Activated CD4-positive, alpha-beta T cell treated with anti-CD3 and anti-CD28 coated beads, Interleukin-2, Interleukin-6, amounts not matched to agents 100 ng/mL and 50 ng/mL, durations not matched to agents 16 hours and 8 hours (primary cell): ENCODE results near the gene BCL2L1.
A peak's percentile ranks its signal among the peaks of the same experiment; 100 is the strongest.

ENCODE experiments used
- DNase-seq: peaks from one replicate; pipeline ENCODE4 v3.0.0-alpha.2; 2020

BCL2L1 gene

DNA sequence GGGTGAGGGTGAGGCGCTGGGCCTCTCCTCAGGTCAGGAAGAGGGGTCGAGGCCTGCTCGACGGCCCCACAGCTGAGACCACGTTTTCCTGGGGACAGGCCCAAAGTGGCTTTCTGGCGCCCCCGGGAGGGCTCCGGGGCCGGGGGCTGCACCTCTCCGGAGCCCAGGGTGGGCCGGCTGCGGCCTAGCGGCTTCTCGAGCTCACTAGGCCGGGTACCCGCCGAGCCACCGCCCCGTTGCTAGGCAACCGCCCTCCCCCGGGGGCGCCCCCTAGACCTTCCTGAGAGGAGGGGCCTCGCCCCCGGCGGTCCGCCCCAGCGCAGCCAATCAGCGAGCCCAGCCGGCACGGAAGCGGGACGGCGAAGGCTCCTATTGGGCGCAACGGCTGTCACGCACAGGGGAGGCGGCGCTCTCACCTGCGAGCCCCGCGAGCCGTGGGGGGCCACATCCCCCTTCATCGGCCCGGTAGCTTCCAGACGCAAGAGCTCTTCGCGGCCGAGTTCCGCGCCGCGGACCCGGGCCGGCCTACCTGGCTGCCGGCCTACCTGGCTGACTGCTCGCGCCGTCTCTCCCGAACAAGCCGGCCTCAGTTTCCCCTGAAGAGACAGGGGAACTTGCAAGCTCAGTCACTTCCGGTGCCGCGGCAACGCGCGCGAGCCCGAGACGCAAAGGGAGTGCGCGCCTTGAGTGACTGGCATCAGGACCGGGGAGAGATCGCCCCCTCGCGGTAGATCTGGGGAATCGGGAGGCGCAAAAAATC is 831 bp upstream of the BCL2L1 start:
- peak; percentile 99 for DNase-seq

DNA sequence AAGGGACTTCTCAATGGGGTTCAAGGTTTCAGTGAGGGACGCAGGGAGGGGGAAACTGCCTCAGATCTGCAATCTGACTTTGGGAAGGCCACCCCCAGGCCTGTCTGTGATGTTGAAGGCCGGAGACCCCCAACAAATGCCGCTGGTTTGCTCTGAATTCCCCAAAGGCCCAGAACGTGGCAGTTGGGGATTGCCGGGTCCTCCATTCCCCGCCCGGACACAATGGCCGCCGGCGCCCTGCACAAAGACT is 326 bp upstream of the BCL2L1 start:
- no peak for DNase-seq

DNA sequence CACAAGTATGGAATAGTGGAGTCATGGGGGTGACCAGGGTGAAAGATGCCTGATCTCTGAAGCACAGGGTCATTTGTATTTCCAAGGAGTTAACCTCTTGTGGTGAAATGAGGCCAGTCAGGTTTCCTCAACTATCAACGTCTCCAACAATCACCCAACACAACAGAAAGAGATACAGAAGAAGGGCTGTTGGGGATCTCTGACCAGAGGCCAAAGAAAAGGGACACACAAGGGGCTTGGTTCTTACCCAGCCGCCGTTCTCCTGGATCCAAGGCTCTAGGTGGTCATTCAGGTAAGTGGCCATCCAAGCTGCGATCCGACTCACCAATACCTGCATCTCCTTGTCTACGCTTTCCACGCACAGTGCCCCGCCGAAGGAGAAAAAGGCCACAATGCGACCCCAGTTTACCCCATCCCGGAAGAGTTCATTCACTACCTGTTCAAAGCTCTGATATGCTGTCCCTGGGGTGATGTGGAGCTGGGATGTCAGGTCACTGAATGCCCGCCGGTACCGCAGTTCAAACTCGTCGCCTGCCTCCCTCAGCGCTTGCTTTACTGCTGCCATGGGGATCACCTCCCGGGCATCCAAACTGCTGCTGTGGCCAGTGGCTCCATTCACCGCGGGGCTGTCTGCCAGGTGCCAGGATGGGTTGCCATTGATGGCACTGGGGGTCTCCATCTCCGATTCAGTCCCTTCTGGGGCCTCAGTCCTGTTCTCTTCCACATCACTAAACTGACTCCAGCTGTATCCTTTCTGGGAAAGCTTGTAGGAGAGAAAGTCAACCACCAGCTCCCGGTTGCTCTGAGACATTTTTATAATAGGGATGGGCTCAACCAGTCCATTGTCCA is 1.0 kb downstream of the BCL2L1 start:
- peak; percentile 32 for DNase-seq

DNA sequence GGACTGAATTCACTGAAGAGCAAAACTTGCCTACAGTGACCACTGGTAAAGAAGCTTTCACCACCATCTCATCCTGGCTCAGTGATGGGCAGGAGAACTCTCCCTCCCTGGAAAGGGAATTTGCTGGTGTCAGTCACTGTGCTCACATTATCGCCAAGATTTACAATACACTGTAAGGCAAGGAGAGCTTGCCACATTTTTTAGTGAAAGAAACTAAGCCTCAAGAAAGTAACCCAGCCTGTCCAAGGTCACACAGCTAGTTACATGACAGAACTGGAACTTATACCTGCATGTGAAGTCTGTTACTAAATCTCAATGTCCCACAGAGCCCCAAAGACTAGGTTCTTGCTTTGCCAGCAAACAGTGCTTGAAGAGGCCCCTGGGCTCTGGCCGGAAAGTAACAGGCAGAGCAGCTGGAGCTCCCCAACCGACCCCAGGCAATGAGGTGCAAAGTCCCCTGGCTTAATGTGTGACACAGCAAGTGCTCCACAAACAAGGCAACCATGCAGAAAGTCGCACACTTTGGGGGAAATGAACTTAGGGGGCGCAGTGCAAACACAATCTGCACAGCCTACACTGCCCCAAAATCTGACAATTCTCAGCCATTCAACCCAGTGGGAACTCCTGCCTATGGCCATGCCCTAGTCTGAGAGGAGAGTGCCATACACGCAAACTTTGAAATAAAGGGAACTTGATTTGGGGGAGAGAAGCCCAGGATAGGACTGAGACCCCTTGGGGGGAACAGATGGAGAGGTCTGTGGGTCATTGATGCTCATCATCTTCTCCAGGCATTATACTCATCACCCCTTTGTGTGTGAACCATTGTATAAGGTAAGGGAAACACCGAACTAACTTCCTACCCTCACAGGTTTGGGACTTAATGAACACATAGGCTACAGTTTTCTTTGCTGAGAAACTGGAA is 1.9 kb downstream of the BCL2L1 start:
- DNase-seq: peak; percentile 58

DNA sequence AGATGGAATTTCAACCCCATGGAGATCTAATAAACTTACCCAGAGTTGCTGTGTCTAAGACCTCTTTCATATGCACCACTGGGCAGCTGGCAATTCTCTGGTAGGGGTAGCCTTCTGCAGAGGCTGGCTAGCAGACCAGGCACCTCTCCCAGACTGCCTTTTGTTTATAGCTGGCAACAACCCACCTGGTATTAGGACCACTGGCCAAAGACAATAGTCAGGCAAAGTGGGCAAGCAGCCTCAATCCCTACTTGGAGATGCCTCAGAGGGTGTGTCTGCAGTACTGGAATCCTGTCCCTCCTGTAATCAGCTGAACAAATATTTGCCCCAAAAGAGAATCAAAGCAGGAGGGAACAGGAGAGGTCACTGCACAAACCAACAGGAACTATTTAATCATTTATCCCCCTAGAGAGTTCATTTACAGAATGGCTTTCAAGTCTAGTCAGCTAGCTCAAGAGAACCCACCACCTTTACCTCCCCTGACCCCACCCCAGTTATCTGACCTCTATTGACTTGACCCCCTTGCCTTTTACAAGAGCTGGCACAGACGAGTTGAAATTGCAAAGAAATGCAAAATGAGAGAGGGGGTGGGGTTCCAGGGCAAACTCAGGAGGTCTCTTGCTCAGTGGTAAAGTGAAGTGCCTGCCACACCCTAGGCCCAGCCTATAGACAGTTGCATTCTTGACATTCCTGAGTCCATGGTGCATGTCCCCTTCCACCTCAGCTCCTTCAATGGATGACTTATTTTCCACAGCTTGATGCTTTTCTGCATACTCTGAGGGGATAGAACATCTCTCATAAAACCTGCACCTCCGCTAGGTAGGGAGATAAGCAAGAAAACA is 2.8 kb downstream of the BCL2L1 start:
- no peak for DNase-seq

DNA sequence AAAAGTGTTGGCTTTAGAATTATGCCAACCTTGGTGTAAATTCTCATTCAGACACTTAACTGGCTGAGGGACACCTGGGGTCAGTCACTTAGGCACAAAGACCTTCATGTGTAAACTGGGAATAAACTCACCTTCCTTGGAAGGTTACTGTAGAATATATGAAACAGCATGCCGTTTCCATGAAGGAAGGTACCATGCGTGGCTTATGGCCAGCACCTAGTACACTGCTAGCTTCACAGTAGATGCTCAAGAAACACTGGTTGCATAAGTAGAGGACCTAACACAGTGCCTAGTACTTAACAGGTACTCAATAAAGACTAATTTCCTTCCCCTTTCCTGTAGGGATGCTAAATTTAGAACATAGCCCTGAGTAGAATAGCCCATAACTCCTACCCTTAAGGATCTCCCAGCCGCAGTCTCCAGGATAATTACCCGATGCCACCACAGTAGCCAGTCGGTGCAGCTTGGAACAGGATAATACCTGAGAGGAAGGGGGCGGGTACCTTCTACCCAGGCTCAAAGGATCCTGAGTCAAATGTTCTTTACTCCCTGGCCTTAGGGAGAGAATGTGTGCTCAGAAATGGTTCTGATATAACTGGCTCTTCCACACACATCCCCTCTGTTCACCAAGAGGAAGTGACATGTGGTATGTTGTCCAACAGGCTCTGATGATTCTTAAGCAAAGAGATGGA is 3.6 kb downstream of the BCL2L1 start:
- peak; percentile 55 for DNase-seq

DNA sequence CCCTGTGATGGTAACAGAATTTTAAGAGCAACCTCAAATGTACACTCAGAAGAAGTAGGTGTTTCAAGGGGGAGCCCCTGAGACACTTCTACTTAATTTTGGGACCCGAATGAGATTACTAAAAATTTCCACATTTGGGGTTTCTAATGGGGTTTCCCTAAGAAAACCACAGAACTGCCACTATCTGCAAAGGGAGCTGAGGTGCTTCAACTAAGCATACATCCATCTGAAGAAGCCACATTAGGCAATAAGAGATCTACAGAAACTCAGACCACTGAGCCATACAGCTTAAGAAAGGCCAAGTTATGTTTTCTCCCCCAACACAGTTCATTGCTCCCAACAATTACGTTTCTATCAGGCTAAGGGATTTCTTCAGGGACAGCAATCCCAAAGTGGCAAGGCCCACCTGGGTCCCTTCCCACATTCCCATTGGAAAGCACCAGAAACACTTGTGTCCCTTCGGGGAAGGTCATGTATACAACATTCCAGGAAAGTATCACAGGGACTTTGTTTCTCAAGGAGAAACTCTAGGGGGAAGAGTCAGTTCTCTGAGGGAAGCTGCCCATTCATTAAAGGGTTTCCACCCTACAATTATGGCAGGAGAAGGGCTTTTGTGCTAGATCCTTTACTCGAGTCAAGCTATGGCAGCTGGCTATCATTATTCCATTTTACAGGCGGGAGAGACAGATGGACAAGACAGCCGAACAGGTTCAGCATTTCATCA is 5.0 kb downstream of the BCL2L1 start:
- DNase-seq: peak; percentile 82

DNA sequence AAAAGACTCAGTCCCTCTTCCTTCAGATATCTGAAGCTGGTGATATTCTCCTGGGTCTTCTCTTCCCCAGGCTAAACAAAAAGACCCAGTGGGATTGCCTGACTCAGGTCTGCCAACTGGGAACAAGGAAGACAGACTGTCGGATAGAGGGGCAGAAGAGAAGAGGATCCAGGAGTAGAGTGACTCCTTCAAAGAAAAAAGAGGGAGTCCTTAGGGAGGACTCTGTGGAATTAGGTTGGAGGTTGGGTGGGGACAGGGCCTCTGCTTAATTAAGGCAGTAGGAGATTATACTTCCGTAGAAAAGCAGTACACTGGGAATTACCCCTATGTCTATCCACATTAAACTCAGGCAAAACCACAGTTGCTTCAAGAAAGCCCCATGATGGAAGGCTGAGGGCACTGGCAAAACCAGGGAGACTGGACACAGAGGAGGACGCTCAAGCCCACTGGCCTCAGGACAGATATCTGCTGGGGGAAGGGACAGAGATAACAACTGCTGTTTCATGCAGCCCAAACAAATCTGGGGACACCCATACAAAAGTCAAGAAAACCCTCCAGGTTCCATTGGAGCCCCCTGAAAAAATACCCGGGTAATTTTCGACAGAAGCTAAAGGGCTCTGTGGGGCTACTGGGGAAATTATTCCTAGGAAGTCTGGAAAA is 5.7 kb downstream of the BCL2L1 start:
- DNase-seq: no peak

DNA sequence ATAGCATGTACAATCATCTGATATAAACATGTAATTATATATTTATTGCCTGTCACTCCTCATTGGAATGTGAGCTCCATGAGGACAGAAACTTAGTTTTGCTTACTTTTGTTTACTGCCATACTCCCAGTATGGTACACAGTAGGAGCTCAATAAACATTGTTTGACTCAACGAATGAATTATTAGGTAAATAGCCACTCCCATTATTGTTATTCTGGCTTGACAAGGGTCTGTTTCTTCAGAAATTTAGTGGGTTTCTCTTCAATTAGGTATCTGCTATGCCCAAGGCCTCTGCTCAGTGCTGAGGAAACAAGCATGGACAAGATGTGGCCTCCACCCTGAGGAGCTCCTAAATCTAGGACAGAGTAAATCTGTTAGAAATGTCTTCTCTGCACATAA is 6.3 kb downstream of the BCL2L1 start:
- DNase-seq: no peak

DNA sequence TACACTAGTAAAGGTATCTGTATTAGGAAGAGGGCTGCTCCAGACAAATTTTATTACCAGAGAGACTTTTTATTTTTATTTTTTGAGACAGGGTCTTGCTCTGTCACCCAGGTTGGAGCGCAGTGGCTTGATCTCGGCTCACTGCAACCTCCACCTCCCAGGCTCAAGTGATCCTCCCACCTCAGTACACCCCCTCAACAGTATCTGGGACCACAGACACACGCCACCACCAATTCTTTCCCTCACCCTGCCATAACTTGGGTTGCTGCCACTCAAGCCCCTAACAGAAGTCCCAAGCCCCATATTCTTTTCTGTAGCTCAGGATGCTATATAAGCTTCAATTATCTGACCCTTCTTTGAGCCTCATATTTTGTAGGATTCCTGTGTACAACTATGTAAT is 6.9 kb downstream of the BCL2L1 start:
- DNase-seq: no peak

DNA sequence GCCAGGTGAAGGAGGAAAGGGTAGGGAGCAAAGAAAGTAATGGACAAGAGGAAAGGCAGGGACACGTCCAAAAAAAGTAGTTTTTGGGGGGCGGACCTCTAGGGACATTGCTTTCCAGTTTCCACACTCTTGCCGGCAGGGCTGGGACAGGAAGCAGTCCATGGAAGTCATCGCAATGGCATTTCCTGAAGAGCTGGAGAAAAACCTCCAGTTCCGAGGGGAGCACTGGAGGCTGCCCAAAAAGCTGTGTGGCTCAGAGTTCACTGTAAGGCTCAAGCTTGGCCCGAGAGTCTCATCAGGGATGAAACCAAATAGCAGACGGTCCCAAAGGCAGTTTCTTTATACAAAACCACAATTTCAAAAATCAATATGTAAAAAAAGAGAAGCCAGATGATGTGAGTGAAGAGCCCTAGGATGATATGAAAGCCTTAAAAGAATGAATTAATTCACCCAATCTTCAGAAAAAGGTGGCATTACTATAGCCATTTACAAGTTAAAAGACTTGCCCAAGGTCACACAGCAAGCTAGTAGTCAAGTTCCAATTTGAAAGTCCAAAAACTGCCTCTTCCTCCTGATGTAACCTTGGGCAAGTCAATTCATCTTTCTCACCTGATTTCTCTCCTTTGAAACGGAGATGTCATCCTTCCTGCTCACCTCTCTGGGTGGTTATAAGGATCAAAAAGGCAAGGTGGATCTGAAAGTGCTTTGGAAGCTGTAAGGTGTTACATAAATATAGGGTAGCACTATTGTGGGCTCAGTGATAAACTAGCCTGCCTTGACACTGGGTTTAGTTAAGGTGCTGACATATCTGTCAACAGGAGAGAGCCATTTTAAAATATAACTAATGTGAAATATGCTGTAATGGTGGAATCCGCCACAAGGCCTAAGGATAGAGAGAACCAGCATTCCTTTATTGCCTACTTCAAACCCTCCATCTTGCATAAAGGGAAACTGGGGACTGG is 9.1 kb downstream of the BCL2L1 start:
- no peak for DNase-seq

DNA sequence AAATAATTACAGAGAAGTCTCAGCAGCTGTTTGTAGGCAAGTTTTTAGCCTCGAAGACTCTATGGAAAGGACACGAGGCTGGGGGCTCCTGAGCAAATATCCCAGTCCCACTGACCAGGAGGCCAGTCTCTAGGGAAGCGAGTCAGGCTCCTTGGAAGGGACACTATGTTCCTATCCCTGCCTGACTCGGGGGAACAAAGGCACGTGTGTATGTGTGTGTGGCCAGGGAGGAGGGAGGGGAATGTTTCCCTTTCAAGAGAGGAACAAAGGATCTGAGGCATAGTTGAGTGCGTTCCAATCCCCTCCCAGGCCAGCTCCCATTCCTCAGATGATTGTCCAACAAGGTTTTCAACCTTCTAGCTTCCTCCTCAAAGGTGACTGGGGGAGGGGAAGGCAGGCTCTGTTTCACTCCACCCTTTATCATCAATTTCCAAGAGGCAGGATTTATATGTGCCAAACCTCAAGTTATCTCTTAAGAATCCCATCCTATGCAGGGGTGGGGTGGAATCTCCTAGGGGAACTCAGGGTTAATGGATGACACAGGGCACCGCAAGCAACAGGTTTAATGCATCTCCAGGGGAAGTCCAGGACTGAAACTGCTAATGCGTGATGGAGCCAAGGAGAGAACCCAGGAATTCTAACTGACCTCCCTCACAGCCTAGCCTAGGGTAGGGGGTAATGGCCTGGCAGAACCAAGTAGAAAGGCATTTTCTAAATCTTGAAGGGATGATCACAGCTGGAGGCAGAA is 9.9 kb downstream of the BCL2L1 start:
- DNase-seq: no peak

DNA sequence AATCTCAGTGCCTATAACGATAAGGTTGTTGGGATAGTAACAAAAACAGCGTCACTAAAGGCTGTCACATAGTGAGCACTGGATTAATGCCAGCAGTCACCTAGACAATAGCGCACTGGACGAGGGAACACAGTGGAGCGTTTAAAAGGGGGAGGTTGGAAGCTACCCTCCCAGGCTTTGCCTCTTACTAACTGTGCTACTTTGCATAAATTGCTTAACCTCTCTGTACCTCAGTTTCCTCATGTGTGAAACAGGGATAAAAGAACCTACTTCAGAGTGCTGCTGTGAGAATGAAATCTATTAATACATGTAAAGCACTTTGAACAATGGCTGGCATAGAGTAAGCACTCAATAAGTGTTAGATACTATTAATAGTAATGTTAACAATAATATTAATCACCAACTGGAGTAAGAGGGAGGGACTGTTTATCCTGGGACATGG is 10.5 kb downstream of the BCL2L1 start:
- no peak for DNase-seq

DNA sequence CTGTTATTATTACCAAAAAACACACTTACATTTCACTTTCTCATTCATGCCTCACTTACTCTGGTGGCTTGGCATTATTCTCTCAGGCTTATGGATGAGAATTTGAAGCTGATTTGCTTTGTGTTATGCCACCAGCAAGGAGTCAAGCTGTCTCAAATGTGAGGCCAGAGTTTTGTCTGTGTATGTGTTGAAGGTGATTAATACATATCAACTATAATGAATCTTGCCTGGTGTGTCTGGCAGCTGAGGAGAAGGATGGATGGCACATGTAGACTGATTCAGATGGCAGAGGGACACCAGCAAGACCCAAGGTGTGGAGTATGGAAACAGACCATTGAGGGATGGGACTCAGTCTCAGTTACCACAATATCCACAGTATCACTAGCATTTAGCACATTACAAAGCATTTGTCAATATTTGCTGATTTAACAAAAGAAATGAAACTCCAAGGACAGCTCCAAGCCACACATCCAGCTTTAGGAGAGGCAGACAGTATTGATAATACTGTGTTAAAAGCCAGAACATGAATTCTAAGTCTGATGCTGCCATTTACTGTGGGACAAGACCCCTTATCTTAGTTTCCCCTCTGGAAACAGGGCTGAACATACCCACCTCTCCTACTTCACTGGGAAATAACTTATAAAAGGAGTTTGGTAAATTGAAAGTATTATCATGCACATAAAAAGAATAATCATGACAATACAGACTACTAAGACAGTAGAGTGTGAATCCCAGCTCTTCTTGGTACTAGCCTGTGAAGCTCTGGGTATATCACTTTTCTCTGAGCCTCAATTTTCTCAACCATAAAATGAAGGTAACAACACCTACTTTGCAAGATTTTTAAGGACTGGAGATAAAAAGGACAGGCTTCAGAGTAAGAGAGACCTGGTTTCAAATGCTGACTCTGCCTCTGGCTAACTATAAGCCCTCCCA is 11.2 kb downstream of the BCL2L1 start:
- no peak for DNase-seq

DNA sequence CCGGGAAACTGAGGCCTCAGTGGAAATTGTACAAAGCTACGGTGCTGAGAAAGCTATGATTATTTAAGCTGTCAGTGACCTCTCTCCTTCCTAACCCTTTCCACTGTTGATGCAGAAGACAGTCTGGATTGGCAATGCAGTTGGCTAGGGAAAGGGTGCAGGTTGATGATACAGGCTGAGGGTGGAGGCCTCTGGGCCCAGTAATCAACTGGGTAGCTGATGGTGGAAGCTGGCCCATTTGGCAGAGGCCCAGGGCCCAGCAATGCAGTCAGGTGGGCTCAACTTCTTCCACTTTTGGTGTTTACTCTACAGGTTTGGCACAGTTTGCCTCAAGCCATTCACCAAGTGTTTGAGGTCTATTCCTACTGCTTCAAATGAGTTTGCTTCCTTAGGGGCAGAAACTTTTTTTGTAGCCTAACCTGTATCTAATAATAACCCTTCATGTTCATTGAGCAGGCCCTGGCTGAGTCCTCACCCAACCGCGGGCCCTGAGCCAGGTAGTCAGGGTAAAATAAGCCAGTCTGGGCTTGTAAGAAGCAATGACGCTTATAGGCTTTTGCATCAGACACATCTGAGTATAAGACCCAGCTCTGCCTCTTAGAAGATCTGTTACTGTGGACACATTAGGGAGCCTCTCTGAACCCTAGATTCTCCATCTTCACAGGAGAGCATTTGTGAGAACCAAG is 12.1 kb downstream of the BCL2L1 start:
- no peak for DNase-seq

DNA sequence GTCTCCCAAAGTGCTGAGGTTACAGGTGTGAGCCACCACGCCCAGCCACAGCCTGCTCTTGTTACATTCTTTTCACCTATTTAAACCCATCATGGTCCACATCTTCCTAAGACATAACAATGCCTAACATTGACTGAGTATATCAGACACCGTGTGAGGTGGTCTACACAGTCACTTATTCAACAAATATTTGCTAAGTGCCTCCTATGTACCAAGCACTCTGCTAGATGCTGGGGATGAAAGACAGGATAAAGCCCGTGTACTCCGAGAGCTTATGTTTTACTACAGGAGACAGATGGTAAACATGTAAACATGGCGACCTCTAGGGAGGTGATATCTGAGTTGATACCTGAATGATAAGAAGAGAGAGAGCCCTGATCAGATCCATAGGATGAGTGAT is 12.7 kb downstream of the BCL2L1 start:
- DNase-seq: no peak
